Inflammatory macrophage treated with lipopolysaccharide for 4 hours (primary cell): ENCODE data around the gene H1-8.
A peak's percentile ranks its signal among the peaks of the same experiment; 100 is the strongest.
"Not testable (repeated sequence)": the region's sequence is repeated elsewhere in the genome, so short reads cannot be mapped to it uniquely, and the experiment has no call there.

ENCODE experiments used
- DNase-seq: peaks from one replicate; pipeline ENCODE4 v3.0.0-alpha.2; 2020

H1-8 gene

DNA sequence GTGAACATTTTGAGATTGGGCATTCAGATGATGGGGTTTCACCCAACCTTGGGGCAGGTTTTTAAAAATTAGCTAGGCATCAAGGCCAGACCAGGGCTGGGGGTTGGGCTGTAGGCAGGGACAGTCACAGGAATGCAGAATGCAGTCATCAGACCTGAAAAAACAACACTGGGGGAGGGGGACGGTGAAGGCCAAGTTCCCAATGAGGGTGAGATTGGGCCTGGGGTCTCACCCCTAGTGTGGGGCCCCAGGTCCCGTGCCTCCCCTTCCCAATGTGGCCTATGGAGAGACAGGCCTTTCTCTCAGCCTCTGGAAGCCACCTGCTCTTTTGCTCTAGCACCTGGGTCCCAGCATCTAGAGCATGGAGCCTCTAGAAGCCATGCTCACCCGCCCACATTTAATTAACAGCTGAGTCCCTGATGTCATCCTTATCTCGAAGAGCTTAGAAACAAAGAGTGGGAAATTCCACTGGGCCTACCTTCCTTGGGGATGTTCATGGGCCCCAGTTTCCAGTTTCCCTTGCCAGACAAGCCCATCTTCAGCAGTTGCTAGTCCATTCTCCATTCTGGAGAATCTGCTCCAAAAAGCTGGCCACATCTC lies 8.4 kb upstream of the H1-8 start:
- DNase-seq = peak; percentile 35

DNA sequence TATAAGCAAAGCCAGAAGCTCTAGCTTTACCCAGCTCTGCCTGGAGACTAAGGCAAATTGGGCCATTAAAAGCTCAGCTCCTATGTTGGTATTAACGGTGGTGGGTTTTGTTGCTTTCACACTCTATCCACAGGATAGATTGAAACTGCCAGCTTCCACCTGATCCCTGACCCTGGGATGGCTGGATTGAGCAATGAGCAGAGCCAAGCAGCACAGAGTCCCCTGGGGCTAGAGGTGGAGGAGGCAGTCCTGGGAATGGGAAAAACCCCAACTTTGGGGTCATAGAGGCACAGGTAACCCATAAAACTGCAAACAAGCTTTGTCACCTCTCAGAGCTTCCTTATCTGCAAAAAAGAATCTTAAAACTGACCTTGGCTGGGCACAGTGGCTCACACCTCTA lies 7.9 kb upstream of the H1-8 start:
- no peak for DNase-seq

DNA sequence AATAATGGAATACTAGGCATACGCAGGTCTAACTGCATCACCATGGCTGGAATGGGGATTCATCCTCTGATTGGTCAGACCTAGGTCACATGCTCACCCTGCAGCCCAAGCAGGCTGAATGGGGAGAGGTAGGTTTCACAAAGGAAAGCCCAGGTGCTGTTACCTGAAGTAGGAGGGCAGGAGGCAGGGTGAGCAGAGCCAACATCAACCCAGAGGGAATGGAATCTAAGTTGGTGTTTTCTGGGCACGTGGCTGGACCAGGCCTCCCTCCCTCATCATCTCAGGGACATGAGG lies 6.7 kb upstream of the H1-8 start:
- no peak for DNase-seq

DNA sequence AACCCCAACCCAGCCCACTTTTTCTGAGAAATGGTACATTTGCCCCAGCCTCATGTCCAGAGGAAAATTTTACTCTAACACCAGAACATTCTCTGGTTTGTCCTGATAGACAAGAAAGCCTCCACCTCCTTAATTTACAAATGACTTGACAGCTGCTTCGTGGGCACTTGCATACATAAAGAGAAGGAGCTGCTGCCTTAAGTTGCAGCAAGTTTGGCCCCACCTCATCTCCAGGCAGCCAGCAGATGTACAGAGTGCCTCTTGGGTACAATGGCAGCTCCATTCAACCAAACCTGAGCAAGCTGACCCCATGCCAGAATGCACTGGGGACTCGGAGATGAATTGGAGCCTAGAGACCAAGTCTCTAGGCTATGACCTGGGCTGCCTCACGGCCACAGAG lies 6.2 kb upstream of the H1-8 start:
- no peak for DNase-seq

DNA sequence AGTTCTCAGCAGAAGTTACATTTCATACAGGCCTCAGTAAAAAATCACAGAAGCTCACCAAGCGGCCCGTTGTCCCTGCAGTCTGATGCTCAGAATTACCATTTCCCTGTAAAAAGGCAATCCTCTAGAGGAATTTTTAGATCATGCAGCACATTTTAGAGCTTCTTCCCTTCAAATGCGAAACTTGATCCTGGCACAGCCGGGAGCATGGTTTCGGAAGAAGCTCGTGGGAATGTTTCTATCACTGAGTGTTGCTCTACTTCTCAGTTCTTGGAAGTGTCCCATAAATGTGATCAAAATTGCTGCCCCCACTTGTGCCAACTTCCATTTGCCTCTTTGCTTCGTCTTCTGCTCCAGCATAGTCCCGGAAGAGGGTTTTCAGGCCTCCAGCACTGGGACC lies 3.8 kb upstream of the H1-8 start:
- no peak for DNase-seq

DNA sequence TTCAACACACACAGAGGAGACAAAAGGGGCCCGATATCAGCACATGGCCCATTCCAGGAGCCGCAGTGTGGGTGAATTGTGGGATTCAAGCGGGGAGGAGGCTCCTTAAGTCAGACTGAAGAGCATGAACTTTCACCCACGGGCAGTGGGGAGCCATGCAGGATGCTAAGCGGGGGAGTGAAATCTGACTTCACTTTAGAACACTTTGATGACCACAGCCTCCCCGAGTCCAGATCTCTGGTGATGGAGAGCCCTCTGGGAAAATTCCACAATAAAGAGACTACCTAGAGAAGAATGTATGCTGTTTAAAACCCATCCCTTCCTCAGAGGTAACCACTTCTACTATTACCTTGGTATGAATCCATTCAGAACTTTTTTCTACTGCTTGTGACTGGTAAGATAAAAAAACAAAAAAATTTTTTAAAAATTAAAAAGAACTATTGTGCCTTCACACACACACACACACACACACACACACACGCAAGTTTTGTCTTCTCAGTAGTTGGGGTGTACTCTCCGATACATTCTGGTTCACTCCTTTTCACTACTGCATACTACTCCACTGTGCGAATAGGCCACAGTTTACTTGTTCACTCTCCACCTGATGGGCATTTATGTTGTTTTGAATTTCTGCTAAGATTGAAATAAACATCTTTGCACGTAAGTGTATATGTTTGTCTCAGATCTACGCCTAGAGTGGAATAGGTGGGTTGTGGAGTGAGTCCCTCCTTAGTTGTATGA lies 2.0 kb upstream of the H1-8 start:
- DNase-seq = no peak

DNA sequence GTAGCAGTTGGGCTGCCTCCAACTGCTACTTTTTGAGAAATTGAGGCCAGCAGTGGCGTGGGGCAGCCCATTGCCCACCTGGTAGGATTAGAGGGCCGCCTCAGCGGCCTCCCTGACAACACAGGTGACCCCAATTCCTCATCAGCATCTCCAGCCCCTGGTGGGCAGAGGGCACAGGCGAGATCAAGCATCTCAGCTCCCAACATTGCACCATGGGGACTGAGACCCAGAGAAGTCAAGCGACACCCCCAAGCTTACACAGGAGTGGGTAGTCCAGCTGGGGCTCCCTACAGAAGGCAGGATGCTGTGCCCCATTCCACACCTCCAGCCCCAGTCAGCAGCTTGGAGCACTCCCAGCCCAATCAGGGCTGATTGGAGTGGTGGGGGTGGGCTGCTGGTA lies 228 bp upstream of the H1-8 start:
- DNase-seq = no peak

DNA sequence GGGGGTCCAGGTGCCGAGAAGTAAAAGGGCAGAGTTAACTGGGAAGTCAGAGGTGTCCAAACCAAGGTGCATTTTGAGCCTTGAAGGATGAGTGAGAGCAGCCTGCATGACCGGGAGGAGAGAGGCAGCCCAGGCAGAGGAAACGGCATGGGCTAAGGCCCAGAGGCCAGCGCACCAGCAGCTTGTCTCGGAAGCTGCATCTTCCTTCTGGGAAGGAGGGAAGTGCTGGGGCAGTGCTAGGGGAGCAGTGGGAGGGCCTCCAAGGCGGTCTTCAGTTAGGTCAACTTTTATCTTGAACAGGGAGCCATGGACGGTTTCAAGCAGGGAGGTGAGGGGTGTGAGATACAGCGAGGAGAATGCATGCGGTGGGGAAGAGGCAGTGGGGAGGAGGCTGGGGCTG lies 1.0 kb downstream of the H1-8 start:
- DNase-seq = no peak

DNA sequence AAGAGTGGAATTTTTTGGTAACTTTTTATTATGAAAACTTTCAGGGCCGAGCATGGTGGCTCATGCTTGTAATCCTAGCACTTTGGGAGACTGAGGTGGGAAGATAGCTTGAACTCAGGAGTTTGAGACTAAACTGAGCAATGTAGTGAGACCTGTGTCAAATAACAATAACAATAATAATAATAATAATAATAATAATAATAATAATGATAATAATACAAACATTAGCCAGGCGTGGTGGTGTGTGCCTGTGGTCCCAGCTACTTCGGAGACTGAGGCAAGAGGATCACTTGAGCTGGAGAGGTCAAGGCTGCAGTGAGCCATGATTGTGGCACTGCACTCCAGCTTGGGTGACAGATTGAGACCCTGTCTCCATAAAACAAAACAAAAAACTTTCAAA lies 3.0 kb downstream of the H1-8 start:
- DNase-seq = not testable (repeated sequence)

DNA sequence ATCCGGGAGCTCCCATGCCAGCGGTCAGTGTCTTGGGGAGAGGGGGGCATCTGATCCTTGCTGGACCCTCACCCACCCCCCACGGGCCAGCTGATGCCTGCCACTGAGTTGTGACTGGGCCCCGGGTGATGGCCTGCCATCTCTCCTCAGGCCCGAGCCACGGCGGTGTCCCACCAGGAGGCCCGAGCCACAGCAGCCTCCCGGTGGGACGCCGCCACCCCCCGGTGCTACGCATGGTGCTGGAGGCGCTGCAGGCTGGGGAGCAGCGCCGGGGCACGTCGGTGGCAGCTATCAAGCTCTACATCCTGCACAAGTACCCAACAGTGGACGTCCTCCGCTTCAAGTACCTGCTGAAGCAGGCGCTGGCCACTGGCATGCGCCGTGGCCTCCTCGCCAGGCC lies 4.3 kb downstream of the H1-8 start:
- no peak for DNase-seq

DNA sequence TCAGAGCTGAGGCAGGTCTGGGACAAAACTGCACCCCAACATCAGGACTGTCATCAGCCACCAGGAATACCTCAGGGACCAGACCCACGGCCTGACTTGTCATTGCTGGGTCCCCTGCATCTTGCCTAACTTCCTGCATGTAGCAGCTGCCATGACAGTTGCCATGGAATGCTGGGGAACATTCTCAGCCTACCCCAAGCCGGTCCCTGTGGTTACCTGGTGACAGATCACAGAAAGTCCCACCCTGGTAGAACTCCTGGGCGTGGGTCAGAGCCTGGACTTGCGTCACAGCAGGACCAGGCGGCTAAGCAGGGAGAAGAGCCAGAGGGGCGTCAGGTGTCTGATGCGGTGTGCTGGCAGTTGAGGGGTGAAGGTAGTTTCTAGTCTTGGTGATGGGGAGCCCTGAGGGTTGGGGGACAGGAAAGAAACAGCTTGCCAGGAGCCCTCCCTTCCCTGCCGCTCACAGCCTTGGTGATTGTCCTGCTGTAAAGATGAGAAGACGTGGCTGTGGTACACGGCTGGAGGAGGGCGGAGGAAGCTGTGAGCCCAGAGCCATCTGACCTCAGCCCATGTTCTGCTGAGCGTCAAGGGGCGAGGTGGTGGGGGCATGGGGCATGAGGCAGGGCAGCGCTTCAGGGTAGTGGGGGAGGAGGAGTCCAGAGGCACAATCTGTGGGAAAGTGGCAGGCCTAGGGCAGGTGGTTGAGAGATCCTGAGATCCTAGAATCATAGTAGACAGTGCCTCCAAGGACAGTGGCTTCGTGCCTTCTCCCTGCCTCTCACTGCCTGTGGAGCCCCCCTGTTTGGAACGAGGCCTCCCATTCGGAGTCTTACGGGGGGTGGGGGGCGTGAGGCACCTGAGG lies 5.4 kb downstream of the H1-8 start:
- no peak for DNase-seq

DNA sequence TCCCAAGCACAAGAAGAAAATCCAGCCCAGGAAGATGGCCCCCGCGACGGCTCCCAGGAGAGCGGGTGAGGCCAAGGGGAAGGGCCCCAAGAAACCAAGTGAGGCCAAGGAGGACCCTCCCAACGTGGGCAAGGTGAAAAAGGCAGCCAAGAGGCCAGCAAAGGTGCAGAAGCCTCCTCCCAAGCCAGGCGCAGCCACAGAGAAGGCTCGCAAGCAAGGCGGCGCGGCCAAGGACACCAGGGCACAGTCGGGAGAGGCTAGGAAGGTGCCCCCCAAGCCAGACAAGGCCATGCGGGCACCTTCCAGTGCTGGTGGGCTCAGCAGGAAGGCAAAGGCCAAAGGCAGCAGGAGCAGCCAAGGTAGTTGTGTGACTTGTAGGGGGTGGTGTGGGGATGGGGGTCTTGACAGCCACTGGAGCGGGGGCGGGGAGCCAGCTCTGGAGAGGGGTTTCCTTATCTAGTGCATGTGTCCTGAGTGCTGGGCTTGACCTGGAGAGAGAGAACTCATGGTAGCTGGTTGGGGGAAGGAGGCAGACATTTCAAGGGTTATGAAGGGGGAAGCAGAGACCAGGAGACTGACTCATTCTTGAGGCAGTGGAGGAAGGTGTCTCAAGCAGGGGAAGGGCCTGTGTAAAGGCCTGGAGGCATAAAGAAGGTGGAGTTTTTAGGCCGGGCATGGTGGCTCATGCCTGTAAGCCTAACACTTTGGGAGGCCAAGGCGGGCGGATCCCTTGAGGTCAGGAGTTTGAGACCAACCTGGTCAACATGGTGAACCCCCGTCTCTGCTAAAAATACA lies 6.2 kb downstream of the H1-8 start:
- DNase-seq = peak; percentile 69

DNA sequence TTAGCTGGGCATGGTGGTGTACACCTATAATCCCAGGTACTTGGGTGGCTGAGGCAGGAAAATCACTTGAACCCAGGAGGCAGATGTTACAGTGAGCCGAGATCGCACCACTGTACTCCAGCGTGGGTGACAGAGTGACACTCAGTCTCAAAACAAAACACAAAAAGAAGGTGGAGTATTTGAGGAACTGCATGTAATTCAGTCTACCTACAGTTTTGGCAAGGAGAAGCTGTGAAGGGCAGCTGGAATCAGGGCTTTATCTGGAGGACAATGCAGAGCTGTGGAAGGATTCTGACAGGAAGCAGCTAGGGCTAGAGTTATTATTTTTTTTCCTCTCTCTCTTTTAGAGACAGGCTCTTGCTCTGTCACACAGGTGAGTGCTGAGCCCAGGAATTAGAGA lies 6.8 kb downstream of the H1-8 start:
- DNase-seq = no peak

DNA sequence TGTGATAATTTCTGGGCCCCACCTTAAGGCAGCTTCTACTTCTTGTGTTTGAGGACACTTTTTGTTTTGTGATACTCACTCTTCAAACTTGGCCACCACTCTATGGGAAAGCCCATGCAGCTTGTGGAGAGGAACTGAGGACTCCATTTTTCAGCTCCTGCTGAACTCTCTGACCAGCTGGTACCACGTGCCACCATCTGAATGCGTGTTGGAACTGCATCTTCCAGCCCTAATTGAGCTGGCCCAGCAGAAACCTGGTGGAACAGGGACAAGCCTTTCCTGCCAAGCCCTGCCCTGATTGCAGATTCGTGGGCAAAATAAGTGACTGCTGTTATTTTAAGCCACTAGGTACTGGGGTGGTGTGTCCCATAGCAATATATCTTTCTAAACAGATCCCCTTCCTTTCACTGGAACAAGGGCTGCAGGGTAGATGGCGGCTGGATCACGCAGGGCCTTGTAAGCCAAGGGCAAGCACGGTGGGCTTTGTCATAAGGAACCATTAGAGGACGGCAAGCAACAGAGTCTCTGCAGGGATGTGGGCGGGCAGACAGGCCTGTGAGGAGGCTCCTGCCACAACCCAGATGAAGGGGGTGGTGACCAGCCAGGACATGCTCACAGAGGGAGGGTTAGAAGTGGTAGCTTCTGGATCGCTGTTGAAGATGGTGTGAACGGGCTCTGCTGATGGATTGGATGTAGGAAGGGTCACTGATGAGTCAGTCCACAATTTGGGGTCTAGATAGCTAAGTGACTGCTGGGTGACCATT lies 9.5 kb downstream of the H1-8 start:
- DNase-seq = no peak

DNA sequence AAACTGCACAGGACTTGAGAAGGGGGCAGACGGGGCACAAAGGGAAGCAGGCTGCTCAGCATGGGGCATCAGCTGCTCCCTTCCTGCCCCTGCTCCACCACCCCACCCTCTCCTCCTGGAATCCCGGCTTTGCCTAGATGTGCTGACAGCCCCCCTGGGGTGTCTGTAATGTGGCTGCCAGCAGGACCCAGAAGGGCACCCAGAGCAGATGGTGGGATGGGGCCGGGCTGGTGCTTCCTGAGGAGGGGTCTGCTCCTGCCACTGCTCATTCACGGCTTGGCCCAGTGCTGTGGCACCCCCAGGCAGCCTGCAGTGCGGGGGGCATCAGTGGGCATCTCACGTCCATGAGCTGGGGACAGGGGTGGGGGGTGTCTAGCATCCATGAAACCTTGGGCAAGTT lies 10.2 kb downstream of the H1-8 start:
- DNase-seq = no peak

DNA sequence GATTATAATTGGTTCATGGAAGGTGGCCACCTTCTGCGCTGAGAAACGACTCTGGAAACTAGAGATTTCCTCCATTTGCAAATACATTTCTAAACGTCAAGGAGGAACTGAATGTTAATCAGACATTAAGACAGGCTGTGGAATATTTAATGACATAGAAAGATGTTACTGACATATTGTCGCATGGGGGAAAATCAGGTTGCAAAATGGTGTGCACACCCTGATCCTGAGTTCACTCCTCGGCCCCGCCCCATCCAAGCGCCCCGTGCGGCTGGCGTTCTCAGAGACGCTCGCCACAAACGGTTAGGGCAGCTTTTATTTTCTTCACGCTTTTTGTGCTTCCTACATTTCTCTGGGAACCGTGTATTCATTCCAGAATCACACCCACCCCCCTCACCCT lies 10.7 kb downstream of the H1-8 start:
- DNase-seq = peak; percentile 82

DNA sequence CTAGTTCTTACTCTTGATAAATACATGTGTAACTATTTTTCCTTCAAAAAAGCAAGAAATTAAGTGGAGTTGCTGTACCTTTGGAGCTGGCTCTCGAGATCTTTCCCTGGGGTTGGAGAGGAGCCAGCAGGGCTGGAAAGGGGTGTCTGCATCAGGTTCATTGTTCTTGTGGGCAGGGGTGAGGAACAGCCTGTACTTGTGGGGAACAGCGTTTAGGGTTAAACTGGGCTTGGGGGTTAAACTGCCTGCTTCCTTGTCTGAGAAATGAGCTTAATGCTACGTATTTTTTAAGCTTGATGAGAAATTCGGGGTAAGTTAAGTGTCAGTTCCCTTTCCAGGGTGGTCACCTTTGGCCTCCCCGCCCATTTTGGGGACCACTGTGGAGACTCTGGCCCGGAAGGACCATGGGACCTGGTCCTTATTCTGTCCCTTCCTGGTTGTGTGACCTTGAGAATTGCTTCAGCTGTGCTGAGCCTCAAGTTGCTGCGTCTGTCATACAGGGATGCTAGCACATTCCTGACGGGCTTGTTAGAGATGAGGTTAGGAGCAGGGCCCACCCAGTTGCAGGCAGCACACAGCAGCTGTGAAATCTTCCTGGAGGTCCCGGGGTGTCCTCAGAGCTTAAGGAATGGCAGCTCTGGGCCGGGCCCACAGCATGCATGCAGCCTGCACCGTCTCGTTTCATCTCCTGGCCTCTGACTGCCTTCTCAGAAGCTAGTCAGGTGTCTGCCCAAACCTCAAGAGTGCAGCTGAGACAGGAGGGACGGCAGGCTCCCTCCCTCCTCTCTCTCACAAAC lies 11.6 kb downstream of the H1-8 start:
- no peak for DNase-seq

DNA sequence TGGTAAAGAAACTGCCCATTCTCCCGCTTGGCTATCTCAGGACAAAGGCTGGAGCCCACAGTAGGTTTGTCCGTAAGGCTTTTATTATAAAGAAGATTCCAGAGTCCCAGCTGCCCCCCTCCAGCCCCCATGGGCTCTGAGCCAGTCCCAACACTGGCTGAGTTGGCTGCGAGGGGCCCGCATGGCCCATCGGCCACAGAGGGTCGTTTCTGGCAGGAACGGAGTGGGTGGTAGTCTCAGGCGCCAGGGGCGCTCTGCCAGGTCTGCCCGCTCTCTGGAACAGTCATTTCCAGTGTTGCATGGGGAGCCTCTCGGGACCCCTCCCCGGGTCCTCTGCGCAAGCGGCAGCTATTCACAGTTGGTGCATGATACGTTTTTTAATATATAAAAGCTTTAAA lies 12.2 kb downstream of the H1-8 start:
- no peak for DNase-seq

DNA sequence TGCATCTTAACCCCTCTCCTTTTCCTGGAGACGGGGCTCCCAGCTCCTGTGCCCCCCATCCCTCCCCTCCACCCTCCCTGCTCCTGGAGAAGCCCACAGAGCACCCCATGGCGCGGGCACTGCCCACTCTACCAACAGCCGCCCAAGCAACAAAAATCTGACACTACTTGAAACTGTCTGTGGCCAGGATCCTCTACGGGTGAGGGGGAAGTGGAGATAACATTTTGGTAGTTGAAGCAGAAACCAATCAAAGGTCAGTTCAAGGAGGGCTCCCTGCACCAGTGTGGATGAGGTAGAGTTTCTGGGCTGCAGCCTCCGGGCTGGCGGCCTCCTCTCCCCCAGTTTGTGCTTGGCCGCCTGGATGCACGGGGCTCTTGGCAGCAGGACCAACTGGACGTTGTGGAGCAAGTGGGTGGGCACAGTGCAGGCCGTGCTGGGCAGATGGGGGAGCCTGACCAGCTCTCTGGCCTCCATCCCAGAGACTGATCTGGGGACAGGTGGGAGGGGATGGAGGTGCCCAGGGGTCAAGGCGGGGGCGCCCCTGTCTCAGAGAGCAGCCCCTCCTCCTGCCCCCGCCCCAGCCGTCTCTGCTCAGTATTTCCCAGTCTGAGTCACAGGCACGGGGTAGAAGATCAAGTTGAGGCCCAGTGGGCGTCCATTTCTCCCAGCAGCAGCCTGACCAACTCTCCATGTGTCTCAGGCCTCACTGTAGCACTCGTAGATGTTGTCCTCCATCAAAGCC lies 12.8 kb downstream of the H1-8 start:
- DNase-seq = peak; percentile 13

DNA sequence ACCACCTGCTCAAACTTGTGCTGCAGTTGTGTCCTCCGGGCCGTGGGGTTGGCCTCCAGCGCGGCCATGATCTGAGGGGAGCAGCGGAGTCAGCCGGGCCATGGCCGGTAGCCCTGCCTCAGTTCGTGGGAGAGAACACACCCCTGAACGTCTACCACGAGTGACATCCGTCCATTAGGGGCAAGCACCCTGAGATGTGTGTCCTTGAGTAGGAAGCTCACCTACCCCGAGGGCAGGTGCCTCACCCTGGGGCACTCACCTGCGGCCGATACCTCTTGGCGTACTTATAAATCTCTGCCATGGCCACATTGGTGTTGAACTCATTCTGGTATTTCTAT lies 13.4 kb downstream of the H1-8 start:
- DNase-seq = no peak

DNA sequence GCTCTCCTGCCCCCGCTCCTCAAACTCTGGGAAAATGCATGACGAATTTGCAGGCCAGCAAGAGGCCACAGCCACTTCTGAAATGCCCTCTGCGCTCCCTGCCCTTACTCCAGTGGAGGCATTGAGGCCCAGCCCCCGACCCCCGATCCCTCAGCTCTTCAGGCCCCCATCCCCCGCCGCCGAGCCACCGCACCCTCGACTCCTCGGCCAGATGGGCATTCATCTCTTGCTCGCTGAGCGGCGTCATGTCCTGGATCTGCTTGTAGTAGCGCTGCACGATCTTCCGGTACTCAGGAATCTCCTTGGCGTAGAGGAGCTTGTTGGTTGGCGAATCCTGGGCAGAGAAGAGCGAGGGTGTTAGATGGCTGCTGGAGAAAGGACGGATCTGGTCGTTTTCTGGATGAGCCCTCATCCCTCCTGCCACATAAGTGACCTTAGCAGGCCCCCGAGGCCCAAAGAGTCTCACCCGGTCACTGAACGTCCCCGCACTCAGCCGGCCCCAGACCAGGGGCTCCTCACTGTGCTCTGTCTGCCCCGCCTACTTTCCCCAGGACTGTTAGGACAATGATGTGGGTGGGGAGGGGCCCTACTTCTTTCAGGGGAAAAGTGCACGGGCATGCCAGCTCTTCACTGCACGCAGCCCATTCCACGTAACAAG lies 14.0 kb downstream of the H1-8 start:
- DNase-seq = no peak
